Measurements from ENCODE around the gene USP22.
"Not testable (repeated sequence)": the region's sequence is repeated elsewhere in the genome, so short reads cannot be mapped to it uniquely, and the experiment has no call there.

USP22 gene

DNA sequence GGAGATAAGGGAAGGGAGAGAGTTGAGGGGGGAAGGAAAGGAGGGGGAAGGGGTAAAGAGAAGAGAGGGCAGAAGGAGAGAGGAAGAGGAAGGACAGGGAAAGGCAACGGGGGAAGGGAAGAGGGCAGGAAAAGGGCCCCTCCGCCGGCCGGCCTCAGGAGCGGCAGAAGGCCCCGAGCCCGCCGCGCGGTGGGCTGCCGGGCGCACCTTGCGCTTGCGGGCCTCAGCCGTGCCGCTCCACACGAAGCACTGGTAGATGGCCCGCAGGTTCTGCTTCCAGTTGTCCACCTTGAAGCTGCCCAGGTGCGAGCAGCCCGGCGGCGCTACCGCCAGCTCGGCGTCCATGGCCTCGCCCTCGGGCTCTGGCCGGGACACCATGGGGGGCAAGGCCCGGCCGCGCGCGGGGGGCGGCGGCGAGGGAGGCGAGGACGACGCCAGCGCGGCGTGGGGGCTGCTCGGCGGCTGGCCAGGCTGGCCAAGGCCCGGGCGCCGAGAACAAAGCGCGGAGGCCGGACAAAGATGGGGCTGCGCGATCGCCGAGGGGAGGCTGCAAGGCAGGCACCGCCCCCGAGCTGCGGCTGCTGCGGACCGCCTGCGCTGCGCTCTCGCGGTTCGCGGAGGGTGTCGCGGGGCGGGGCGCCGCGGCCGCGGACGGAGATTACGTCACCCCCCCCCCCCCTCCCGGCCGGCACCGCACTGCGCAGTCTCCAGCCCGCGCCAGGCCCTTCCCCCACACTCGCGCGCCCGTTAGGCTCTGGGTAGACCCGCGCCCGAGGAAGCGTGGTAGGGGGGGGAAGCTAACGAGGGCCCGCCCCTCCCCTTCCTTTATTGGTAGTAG is at the start of gene USP22:
TSS of gene USP22 (minus strand) at position 554 of the 838 bp plus-strand sequence. CDS start at position 378, 176 bp downstream.
- no peak for FAIRE-seq

- FAIRE-seq, result no peak
These were observed 48.2 kb upstream of the USP22 start for GRCh38 chr17:21090902-21091618.

GRCh38 chr17:21089933-21090901 is 47.4 kb upstream of the USP22 start:
- no peak for FAIRE-seq

DNA sequence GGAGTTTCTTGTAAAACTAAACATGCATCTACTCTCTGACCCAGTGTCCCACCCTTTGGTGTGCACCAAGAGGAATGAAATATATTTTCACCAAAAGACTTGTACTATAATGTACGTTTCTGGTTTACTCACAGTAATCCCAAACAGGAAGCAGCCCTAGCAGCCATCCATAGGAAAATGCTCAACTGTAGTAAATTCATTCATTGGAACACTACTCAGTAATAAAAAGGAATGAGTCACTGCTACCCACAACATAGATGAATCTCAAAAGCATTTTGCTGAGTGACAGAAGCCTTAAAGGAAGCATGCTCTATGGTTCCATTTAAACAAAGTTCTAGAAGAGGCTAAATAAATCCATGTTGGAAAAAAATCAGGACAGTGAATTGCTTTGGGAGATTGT is 46.3 kb upstream of the USP22 start:
- FAIRE-seq, result no peak

DNA sequence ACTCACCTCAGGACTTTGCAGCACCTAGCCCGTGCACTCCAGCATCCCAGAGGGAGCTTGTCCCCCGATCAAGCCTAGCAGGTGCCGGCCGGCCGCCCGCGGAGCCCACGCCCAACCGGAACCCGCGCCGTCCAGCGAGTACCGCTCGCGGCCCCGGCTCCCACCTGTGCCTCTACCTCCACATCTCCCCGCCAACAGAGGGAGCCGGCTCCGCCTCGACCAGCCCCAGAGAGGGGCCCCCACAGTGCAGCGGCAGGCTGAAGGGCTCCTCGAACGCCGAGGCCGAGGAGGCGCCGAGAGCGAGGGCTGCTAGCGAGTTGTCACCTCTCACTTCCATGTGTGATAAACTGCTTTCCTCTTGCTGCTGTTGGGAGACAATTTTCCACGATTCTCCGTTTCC is 42.9 kb upstream of the USP22 start:
- no peak for FAIRE-seq

DNA sequence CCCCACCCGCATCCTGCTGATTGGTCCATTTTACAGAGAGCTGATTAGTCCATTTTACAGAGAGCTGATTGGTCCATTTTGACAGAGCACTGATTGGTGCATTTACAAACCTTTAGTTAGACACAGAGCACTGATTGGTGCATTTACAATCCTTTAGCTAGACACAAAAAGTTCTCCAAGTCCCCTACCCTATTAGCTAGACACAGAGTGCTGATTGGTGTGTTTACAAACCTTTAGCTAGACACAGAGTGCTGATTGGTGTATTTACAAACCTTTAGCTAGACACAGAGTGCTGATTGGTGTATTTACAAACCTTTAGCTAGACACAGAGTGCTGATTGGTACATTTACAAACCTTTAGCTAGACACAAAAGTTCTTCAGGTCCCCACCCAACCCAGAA is 42.5 kb upstream of the USP22 start:
- FAIRE-seq, result not testable (repeated sequence)

GRCh38 chr17:21082001-21082436 is 39.2 kb upstream of the USP22 start:
- no peak for FAIRE-seq

- no peak for FAIRE-seq
These were observed 36.4 kb upstream of the USP22 start for GRCh38 chr17:21079196-21079595.

DNA sequence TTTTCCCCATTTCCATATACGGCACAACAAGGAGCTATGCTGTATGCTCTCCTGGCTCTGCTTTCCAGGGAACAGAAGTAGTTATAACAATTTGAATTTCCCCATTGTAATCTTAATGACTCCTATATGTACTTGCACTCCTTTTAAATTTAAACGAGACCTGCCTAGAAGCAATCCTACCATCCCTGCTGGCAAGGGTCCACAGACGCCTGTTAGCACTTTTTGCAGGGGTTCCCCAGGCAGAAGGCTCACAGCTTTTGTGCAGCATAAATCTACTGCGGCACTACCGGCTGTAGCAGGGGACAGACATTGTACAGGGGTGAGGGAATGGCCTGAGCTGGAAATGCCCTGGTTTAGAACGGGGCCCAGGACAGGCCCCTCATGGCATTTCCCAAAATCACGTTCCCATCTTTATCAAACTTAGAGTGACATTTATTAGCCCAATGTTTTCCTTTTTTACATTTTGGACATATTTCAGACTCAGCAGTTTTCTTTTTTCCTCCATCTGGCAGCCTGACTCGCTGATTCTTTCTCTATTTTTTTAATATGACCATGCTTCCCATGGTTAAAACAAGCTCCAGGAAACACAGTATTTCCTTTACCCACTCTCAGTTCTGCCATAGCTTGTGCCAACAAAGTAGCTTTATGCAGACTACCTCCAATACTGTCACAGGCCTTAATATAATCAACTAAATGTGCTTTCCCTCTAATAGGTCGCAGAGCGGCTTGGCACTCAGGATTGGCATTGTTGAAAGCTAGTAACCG is 35.4 kb upstream of the USP22 start:
- no peak for FAIRE-seq

DNA sequence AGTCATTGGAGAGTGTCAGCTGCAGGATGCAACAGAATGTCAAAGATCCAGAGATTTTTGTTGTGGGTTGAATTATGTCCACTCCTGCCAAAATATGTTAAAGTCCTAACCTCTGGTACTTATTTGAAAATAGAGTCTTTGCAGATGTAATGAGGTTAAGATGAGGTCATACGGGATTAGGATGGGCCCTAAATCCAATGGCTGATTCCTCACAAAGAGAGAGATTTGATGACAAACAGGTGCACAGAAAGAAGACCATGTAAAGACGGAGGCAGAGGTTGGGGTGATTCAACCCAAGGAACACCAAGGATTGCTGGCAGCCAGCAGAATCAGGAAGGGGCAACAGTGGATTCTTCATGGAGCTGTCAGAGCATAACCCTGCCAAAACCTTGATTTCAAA is 34.5 kb upstream of the USP22 start:
- no peak for FAIRE-seq

GRCh38 chr17:21076242-21076641 is 33.4 kb upstream of the USP22 start:
- no peak for FAIRE-seq

GRCh38 chr17:21075739-21076085 is 32.9 kb upstream of the USP22 start:
- no peak for FAIRE-seq

GRCh38 chr17:21072745-21073197 is 30.0 kb upstream of the USP22 start:
- FAIRE-seq, result no peak

DNA sequence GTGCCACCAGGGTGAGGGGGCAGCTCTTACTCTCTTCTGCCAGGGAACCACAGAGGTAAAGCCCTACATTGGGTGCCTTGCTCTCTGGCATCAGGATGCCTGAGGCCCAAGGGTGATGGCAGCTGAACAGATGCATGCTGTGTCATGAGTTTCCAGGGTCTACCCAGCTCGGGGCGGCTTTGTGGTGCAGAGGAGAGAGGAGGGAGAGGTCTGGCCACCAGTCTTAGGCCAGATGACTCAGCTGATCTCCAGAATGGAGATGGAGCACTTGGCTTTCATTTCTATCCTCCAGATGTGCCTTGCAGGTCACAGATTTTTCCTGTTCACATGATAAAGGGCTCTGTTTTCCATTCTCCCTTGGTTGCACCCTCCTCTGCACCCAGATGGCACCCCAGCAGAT is 23.6 kb upstream of the USP22 start:
- no peak for FAIRE-seq

DNA sequence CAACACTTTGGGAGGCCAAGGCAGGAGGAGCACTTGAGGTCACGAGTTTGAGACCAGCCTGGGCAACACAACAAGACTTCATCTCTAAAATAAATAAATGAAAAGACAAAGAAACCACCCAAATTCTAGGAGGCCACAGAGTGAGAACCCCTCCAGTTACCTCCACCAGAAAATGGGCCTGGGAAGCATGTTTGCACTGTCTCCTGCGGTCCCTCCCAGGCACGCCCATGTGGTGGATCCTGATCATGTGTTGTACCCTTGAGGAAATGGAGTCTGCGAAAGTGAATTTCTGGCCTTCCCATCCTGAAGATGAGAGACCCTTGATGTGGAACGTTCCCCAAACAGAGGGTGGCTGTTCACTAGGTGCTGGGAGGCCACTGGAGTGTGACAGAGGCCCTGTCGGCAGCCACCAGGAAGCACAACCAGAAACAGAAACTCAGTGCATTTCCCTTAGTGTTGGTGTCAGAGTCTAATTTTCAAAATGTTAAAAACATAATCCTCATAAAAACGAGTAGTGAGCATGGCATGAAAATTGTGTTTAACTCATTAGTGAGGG is 19.2 kb upstream of the USP22 start:
- FAIRE-seq, result no peak

DNA sequence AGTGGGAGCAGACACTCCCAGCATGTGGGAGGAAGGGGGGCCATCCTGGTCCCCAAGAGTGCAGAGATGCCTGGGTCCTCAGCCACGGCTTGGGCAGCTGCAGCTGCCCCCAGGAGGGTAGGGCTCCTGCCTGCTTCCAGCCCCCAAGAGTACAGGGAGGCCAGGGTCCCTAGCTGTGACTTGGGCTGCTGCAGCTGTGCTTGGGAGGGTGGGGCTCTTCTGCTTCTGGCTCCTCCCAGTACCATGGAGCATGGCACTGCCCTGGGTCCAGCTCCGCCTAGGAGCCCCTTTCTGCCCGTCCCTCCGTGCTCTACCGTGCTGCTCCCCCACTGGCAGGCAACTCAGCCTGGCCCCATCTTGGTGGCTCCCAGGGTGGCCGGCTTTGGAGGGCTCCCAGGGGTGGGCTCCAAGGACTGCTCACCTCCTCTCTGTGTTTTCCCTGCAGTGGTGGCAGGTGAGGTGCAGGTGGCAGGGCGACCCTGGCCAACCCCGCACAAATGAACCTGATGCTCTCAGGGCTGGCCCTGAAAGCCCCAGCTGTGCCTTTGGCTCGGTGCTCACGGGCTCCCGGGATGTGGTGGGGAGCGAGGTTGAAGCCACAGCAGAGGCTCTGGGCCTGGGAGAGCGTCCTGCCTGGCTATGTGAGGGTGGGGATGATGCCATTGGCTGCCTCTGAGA is 18.5 kb upstream of the USP22 start:
- FAIRE-seq, result no peak

DNA sequence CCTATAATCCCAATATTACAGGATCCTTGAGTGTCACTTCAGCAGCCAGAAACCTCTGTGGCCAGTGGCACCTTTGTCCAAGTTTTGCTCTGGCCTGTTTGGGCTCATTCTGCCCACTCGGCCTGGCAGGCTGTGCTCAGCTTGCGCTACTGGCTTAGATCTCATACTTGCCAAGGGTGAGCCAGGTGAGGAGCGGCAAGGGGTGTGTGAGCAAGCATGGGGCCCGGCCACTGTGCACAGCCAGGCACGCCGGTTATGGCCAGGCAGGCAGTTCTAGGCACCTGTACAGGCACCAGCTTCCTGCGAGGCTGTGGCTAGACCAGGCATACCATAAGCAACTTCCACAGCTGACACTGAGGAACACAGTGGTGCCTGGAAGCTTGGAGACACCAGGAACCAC is 16.9 kb upstream of the USP22 start:
- no peak for FAIRE-seq

- no peak for FAIRE-seq
These were observed 15.5 kb upstream of the USP22 start for GRCh38 chr17:21058098-21058893.

GRCh38 chr17:21053056-21053455 is 10.2 kb upstream of the USP22 start:
- FAIRE-seq, result not testable (repeated sequence)

DNA sequence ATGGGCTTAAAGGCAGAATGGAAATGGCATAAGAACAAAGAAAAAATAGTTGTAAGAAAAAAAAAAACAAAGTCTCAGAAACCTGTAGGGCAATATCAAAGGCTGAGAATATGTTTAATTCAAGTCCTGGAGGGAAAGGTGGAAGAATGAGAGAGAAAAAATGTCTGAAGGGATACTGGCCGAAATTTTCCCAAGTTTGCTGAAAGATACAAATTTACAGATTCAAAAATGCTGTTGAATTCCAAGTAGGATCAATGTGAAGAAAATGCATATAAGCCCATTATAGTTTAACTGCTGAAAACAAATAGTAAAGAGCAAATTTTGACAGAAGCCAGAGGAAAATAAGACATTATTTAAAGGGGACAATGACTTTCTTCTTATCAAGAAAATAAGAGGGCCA is 6.6 kb upstream of the USP22 start:
- no peak for FAIRE-seq

All from colon (tissue), 2 donors.